ENCODE results near the gene OR13H1.
"Not testable (repeated sequence)": the region's sequence is repeated elsewhere in the genome, so short reads cannot be mapped to it uniquely, and the experiment has no call there.

Gene OR13H1

GRCh38 chrX:131564553-131565229 is 20.8 kb downstream of the OR13H1 start:
- H3K4me3 ChIP-seq (replicated peaks; ENCODE audit: low read depth, low read length), result no peak overlapping the region
- DNase-seq (ENCODE audit: low read depth), result no peak
- TF ChIP-seq CTCF (IDR thresholded peaks at IDR 0.05; ENCODE audit: low read length, missing control alignments), result no peak

GRCh38 chrX:131565909-131566308 is 22.0 kb downstream of the OR13H1 start:
- H3K4me3 ChIP-seq (replicated peaks; ENCODE audit: low read depth, low read length), result no peak overlapping the region
- DNase-seq (ENCODE audit: low read depth), result no peak
- no peak for TF ChIP-seq CTCF (IDR thresholded peaks at IDR 0.05; ENCODE audit: low read length, missing control alignments)

GRCh38 chrX:131571348-131571747 is 27.5 kb downstream of the OR13H1 start:
- no peak overlapping the region for H3K4me3 ChIP-seq (replicated peaks; ENCODE audit: low read depth, low read length)
- no peak for DNase-seq (ENCODE audit: low read depth)
- TF ChIP-seq CTCF (IDR thresholded peaks at IDR 0.05; ENCODE audit: low read length, missing control alignments), result no peak

GRCh38 chrX:131572372-131573014 is 28.6 kb downstream of the OR13H1 start:
- TF ChIP-seq CTCF (IDR thresholded peaks at IDR 0.05; ENCODE audit: low read length, missing control alignments), result no peak
- H3K4me3 ChIP-seq (replicated peaks; ENCODE audit: low read depth, low read length), result no peak overlapping the region
- DNase-seq (ENCODE audit: low read depth), result no peak

GRCh38 chrX:131577413-131577812 is 33.5 kb downstream of the OR13H1 start:
- TF ChIP-seq CTCF (IDR thresholded peaks at IDR 0.05; ENCODE audit: low read length, missing control alignments), result no peak
- no peak overlapping the region for H3K4me3 ChIP-seq (replicated peaks; ENCODE audit: low read depth, low read length)
- DNase-seq (ENCODE audit: low read depth), result no peak

GRCh38 chrX:131577999-131578734 is 34.3 kb downstream of the OR13H1 start:
- DNase-seq (ENCODE audit: low read depth), result no peak
- TF ChIP-seq CTCF (IDR thresholded peaks at IDR 0.05; ENCODE audit: low read length, missing control alignments), result no peak

GRCh38 chrX:131578735-131579367 is 35.0 kb downstream of the OR13H1 start:
- not testable (repeated sequence) for H3K4me3 ChIP-seq (replicated peaks; ENCODE audit: low read depth, low read length); DNase-seq (ENCODE audit: low read depth)

More at GRCh38 chrX:131577999-131578734, 34.3 kb downstream of the OR13H1 start:
- no peak overlapping the region for H3K4me3 ChIP-seq (replicated peaks; ENCODE audit: low read depth, low read length)
